Inflammatory macrophage treated with lipopolysaccharide for 4 hours (primary cell): ENCODE results near the gene MYO3B.

Source experiments
- DNase-seq: peaks from one replicate; pipeline ENCODE4 v3.0.0-alpha.2; 2020

Gene MYO3B

GRCh38 chr2:170310876-170311502, 133.0 kb downstream of the MYO3B start:
- no peak for DNase-seq

- DNase-seq = no peak
Measured at GRCh38 chr2:170313347-170313991, 135.5 kb downstream of the MYO3B start.

DNA sequence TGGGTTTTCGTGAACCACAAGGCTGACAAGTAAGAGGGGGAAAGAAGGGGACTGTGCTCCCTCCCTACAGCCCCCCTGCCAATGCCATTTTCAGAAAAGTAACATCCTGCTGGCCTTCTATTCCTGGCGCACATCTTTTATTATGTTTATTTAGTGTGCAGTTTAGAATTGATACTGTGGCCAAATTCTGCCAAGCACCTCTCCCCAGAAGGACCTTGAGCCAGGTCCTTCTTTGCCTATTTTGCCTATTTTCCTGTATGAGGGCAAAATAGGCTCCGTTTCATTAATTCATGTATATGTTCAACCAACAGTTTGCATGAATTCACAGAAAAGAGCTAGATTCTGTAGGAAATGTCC, 136.0 kb downstream of the MYO3B start:
- no peak for DNase-seq

DNA sequence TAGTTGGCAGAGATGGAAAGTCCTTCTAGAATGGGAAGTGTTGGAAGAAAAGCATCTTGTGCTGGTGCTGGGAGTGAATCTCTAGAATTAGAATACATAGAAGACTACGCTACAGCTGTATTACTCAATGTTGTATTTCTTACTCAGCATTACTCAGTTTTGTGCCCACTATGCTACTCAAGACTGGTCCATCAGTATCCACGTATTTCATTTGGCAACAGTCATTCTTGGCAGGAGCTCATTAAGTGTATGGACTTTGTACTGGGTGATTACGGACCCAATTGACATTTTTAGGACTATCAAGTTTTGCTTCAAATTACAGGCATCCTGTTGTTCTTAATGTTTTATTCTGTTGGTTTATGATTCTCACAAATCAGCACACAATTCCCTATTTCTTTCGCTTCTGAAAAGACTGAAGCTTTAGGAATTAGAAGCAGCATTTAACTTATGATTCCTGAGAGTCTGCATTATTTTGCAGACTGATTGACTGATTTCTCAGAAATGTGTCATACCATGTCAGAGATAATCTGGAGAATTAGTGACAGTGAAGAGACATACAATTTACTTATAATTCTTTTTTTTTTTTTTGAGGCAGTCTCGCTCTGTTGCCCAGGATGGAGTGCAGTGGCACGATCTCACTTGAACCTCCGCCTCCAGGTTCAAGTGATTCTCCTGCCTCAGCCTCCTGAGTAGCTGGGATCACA, 136.9 kb downstream of the MYO3B start:
- DNase-seq = no peak

DNA sequence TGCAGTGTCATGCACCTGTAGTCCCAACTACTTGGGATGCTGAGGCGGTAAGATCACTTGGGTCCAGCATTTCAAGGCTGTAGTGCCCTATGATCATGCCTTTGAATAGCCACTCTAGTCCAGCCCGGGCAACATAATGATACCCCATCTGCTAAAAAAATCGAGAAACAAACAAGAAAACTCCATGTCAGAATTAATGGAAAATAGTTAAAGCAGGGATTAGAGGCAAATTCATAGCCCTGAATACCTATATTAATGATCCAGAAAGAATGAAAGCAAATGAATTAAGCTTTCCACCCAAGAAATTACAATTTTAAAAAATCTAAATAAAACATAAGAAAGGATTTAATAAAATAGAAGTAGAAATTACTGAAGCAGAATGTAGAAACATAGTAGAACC, 143.0 kb downstream of the MYO3B start:
- DNase-seq = no peak

- no peak for DNase-seq
Measured at GRCh38 chr2:170321526-170321925, 143.6 kb downstream of the MYO3B start.

DNA sequence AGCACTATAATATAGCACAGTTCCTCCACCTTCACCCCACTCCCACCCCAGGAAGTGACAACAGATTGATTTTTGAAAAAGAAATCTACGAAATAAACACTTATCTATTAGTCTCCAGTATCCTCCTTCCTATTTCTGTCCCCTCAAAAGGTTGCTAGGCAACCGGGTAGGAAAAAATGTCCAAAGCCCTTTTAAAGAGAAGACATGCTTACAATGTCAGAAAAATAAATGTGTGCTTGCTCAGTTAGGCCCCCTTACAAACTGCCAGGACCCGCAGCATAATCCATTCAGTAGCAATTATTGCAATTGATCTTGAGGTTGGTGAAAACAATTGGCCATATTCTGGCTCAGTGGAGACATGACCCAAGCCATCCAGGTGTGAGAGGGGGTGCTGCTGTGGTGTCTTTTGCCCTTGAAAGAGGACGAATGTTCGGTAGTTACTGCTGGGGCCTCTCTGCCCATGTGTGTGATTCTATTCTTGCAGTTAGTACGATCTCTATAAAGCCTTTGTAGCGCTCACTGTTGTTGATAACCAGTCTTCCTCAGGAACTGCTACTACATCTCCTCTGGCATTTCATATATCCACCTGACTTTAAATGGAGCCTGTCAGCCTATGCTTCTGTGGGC, 144.3 kb downstream of the MYO3B start:
- no peak for DNase-seq

DNA sequence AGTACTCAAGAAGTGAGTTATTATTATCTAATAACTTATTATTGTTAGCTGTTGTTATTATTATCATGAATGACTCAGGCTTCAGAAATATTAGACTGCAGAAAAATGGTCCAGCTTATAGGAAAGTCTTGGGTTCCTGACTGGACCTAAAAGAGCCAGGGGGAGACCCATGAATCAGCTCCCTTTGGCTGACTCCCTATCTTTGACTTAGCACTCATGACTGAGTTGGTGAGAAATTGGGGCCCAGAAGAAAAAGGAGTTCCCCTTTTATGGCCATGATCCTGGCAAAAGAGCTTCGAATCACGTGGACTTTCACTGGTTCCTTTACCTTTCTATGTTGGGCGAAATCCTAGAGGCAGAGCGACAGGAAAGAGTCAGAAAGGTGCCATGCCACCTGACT, 145.8 kb downstream of the MYO3B start:
- peak; percentile 1 for DNase-seq

- peak; percentile 3 for DNase-seq
Measured at GRCh38 chr2:170324640-170325046, 146.7 kb downstream of the MYO3B start.

GRCh38 chr2:170330881-170331280, 152.9 kb downstream of the MYO3B start:
- DNase-seq = no peak

DNA sequence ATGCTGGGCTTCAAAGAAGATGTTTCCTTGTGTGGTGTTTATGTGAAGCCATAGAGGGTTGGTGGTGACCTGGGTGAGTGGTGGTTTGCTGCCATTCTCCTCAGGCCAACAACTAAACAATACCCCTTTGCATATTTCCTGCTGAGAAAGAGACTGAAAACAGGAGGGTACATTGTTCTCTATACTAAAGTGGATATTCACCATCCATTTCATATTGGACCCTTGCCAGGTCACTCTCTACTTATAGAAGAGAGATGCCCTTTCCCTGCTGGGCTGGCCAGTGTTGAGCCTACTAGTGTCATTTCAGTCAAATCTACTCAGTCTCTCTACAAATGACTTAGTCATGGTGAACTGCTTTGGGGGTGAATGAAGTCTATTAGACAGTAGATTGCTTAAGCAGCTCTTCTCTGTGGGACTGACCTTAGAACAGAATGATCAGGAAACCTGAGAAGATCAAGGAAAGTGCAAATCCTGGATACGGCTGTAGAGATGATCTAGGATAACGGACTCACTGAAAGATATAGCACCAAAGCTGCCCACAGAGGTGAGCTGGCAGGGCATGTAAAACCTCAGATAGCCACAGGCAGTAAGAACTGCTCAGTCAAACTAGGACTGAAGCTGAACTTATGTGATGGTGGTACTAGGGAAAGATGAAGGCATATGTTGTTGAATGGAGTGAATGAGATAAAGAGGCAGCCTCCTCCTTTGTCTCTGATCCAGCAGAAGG, 154.9 kb downstream of the MYO3B start:
- no peak for DNase-seq

- DNase-seq = no peak
Measured at GRCh38 chr2:170335351-170335750, 157.4 kb downstream of the MYO3B start.

DNA sequence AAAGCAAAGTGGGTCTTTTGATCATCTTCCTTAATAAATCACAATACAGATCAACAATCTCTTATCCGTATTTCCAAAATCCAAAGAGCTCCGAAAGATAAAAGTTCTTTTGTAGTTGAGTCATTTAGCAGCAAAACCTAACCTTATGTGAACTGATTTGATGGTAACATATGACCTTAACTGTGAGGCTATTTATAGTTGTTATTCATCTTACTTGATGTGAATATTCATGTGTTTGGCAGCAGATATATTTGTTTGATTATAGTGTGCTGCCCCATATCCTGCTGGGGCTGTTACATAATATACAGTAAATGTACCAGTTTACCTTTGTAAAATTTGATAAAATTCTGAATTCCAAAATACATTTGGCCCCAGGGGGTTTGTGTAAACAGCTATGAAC, 158.5 kb downstream of the MYO3B start:
- DNase-seq = no peak

- no peak for DNase-seq
Measured at GRCh38 chr2:170336916-170337315, 159.0 kb downstream of the MYO3B start.

GRCh38 chr2:170339322-170339721, 161.4 kb downstream of the MYO3B start:
- no peak for DNase-seq

GRCh38 chr2:170339750-170340692, 162.1 kb downstream of the MYO3B start:
- no peak for DNase-seq

GRCh38 chr2:170340693-170341068, 162.7 kb downstream of the MYO3B start:
- DNase-seq = no peak

DNA sequence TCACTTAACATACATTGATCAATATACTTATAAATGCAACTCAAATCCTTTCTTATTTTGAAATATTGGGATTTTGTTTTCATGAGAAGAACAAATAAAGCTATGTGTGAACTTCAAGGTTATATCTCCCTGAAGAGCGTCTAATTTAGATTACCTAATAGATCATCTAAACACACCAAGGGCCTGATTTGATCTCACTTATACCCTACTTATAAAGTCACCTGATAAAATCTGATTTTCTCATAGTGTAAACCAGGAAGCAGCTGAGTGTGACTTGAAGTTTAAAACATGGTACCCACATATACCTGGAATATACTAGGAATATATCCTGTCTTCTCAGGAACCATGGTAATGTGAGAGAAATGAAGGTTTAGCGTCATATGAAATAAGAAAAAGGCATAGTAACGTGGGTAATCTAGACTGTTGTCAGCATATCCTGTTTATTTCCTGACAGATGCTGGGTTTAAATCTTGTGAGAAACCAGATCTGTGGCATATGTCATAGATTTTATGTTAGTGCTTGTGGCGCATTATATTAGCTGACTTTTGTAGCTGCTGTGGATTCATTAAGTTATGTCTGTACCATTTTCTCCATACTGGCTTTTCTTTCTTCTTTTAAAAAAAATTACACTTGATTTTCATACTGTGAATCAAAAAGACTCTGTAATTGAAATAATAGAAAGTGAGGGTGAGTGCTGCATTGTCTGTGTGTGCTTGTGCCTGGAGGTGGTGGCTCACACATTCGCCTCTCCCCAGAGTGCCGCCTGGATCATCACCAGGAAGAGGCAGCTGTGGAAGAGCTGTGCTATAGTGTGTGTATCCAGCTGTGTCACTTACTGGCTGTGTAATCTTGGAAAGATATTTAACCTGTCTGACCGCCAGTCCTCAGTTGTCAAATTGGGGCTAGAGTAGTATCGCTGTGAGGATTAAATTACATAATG, 164.0 kb downstream of the MYO3B start:
- DNase-seq = no peak

GRCh38 chr2:170344663-170345346, 166.9 kb downstream of the MYO3B start:
- DNase-seq = no peak

DNA sequence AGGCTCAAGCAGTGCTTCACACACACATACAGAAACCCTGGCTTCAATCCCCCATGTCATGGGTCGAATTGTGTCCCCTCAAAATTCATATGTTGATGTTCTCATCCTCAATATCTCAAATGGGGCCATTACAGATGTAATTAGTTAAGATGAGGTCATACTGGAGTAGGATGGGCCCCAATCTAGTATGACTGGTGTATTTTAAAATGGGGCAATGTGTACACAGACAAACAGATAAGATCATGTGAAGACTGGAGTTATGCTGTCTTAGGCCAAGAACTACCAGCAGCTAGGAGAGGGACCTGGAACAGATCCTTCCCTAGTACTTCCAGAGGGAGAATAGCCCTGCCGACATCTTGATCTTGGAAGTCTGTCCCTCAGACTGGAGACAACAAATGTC, 167.7 kb downstream of the MYO3B start:
- DNase-seq = no peak
